K562 (cell line): ENCODE measurements around the gene ATAD5. TPM values are rescaled to one million over a fixed set of nuclear protein-coding genes. Genes with fewer than 3 reads are reported as not detected.

Experiments used
- CBX3 ChIP-seq, 2 experiments: IDR thresholded peaks; 1 replicate in 1 of 2; 2 replicates in 1 of 2; pipeline ENCODE4 v1.6.1; 2012; ENCODE audit warnings: inconsistent platforms in 2 of 2, low read length in 2 of 2, borderline replicate concordance in 1 of 2, control low read depth in 1 of 2
- CHD7 ChIP-seq: fragments of 200-600 bp; sonication (generic); IDR thresholded peaks from one replicate; pipeline ENCODE4 v1.6.1; 2012; ENCODE audit warnings: mild to moderate bottlenecking, low read depth, low read length, inconsistent platforms
- HNRNPL ChIP-seq: fragments of 200-400 bp; formaldehyde crosslinking; IDR thresholded peaks from 2 replicates; pipeline ENCODE4 v1.6.1; 2017; ENCODE audit warnings: low read depth, mild to moderate bottlenecking, low read length
- KDM5B ChIP-seq: fragments of 200-600 bp; sonication (generic); IDR thresholded peaks from 2 replicates; pipeline ENCODE4 v1.6.1; 2012; ENCODE audit warnings: low read depth, mild to moderate bottlenecking, moderate library complexity, low read length, control low read depth, inconsistent platforms; ENCODE audit not compliant: insufficient replicate concordance
- STAT6 ChIP-seq: sonication (generic); formaldehyde crosslinking; IDR thresholded peaks from 2 replicates; pipeline ENCODE4 v1.8.1; 2023; ENCODE audit warnings: mild to moderate bottlenecking, missing genetic modification reagents
- ZBTB34 ChIP-seq: fragments of 250-450 bp; sonication (Bioruptor Pico); IDR thresholded peaks from 2 replicates; pipeline ENCODE4 v1.8.0; 2021; ENCODE audit warnings: mild to moderate bottlenecking, moderate library complexity
- polyA plus RNA-seq, 8 experiments: library from polyadenylated mRNA; depleted of rRNA in 4 of 8; stranded (reverse) in 5 of 8; unstranded in 3 of 8; fragments of >200 nt; fragmentation: Nextera tagmentation in 2 of 8; fragmentation: Illumina TruSeq in 1 of 8; extraction: Ambion mirVana in 2 of 8; extraction: Trizol in 1 of 8; gene quantifications; 2 replicates each; pipeline versions ENCODE4 v1.2.1 to v1.2.3, GENCODE V29; 2011 to 2014; ENCODE audit warnings: inconsistent platforms in 1 of 8, missing spikeins in 1 of 8
- total RNA-seq, 7 experiments: library from RNA; depleted of rRNA in 6 of 7; stranded (reverse); fragments of >200 nt in 6 of 7; fragmentation: Illumina TruSeq in 2 of 7; extraction: Trizol in 2 of 7; gene quantifications; 2 replicates each; pipeline versions ENCODE4 v1.2.1 to v1.2.3, GENCODE V29; 2011 to 2021; ENCODE audit warnings: low replicate concordance in 1 of 7

The ATAD5 gene
- total and polyA plus RNA-seq, 9 of the 15 experiments (the other 6 are each of a cell fraction or from before 2014, with no cell fraction given) = 4.6 to 25.6 (median 19.5) TPM

- TF ChIP-seq CHD7 (no peak), HNRNPL (peak; percentile 47; the same call in 1 of the 2 replicates), CBX3 (IDR thresholded peaks at IDR 0.05; ENCODE audit: borderline replicate concordance in 1 of 2, low read length in 2 of 2) (no peak), KDM5B (peak; percentile 52), STAT6 (CRISPR knock-in tag) (0 out of 2 replicates have a peak, but pooled peaks have one; percentile 2), ZBTB34 (CRISPR knock-in tag) (no peak)
These were observed 7.2 kb upstream of the ATAD5 start, which contains the start of gene CRLF3 (continued) for GRCh38 chr17:30824356-30825145.
